ENCODE measurements around the gene ZNF189. TPM values are rescaled to one million over a fixed set of nuclear protein-coding genes. Genes with fewer than 3 reads are reported as not detected.

Gene ZNF189
- total and polyA plus RNA-seq, 2 donors (not counting 3 experiments of a cell fraction or from before 2014, with no cell fraction given), result 3.3 to 14.6 TPM

DNA sequence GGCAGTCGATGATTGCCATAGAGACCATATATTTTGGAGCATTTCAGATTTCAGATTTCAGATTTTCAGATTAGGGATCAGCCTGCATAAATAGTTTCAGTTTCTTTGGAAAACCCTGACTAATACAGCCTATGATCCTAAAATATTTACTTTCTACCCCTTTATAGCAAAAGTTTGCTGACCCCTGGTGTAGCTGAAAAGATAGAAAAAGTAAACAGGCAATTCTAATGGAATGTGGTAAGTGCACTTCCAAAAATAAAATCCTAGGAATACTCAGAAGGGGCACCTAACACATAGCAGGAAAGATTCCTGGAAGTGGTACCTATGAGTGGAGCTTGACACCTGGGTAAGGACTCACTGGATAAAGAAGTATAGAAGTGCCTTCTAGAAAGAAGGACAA is 48.4 kb upstream of the ZNF189 start:
- H3K4me3 ChIP-seq (replicated peaks in 1 of 3; ENCODE audit: insufficient read depth in 1 of 3, low read depth in 1 of 3, low read length in 3 of 3), result no peak overlapping the region

More for the DNA sequence above, 48.4 kb upstream of the ZNF189 start:
- intact Hi-C loops (cut with micrococcal nuclease), result no loop called here
- no peaks in the 10 kb centered on the region for H3K4me1 ChIP-seq (ENCODE audit: control insufficient read depth, extremely low read depth, insufficient read depth, low read length)
- H4K20me1 ChIP-seq (replicated peaks; ENCODE audit: control insufficient read depth, extremely low read depth, insufficient read depth, low read length), result no peaks in the 10 kb centered on the region
- no TSS peak for BruUV-seq (replicated peaks)
- no peak overlapping the region for H3K27ac ChIP-seq (ENCODE audit: insufficient read depth, low read depth, low read length)
- H3K9me1 ChIP-seq (replicated peaks; ENCODE audit: control insufficient read depth, extremely low read depth, insufficient read depth, low read length), result no peaks in the 10 kb centered on the region
- H3K36me3 ChIP-seq (ENCODE audit: control insufficient read depth in 2 of 2, extremely low read depth in 1 of 2, insufficient read depth in 2 of 2, low read length in 2 of 2), result no peaks in the 10 kb centered on the region
- DNase-seq (ENCODE audit: low read depth, low spot score), result no peak
- dilution Hi-C loops (cut with MboI; ENCODE audit: extremely low pct_ligation_motif_present, low sequenced_read_pairs), result no loop called here
- no peak overlapping the region for H2AFZ ChIP-seq (ENCODE audit: low read depth, low read length)
- no peaks in the 10 kb centered on the region for H3K9me3 ChIP-seq (replicated peaks; ENCODE audit: control insufficient read depth, insufficient read depth, low read length)
- H3K4me2 ChIP-seq (ENCODE audit: insufficient read depth, low read length), result no peak overlapping the region
- TF ChIP-seq MYC (IDR thresholded peaks at IDR 0.05; ENCODE audit: low read depth, low read length) (no peak), JUN (IDR thresholded peaks at IDR 0.05; ENCODE audit: borderline replicate concordance, insufficient read depth, insufficient read length, low read depth) (no peak), FOS (IDR thresholded peaks at IDR 0.05; ENCODE audit: borderline replicate concordance, insufficient read depth, low read length) (no peak), GATA2 (IDR thresholded peaks at IDR 0.05; ENCODE audit: insufficient read depth, insufficient read length, low read depth, low read length) (no peak), EZH2 (IDR thresholded peaks at IDR 0.05; ENCODE audit: borderline replicate concordance, low read depth, low read length, severe bottlenecking) (no peak), POLR2AphosphoS5 (IDR thresholded peaks at IDR 0.05; ENCODE audit: insufficient read depth, low read depth, low read length) (no peak), POLR2A (IDR thresholded peaks at IDR 0.05; ENCODE audit: low read depth, low read length) (no peak)
- TF ChIP-seq, protein P1, sequence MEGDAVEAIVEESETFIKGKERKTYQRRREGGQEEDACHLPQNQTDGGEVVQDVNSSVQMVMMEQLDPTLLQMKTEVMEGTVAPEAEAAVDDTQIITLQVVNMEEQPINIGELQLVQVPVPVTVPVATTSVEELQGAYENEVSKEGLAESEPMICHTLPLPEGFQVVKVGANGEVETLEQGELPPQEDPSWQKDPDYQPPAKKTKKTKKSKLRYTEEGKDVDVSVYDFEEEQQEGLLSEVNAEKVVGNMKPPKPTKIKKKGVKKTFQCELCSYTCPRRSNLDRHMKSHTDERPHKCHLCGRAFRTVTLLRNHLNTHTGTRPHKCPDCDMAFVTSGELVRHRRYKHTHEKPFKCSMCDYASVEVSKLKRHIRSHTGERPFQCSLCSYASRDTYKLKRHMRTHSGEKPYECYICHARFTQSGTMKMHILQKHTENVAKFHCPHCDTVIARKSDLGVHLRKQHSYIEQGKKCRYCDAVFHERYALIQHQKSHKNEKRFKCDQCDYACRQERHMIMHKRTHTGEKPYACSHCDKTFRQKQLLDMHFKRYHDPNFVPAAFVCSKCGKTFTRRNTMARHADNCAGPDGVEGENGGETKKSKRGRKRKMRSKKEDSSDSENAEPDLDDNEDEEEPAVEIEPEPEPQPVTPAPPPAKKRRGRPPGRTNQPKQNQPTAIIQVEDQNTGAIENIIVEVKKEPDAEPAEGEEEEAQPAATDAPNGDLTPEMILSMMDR (IDR thresholded peaks at IDR 0.05; ENCODE audit: extremely low read depth in 1 of 2, insufficient read depth in 1 of 2, low read depth in 1 of 2, low read length in 2 of 2), result no peak
- TF ChIP-seq, protein P2, sequence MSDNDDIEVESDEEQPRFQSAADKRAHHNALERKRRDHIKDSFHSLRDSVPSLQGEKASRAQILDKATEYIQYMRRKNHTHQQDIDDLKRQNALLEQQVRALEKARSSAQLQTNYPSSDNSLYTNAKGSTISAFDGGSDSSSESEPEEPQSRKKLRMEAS (IDR thresholded peaks at IDR 0.05; ENCODE audit: insufficient read depth, insufficient read length), result no peak
- ChIA-PET POLR2A (no interaction called here), CTCF (no interaction called here)
- no peaks in the 10 kb centered on the region for H3K27me3 ChIP-seq (ENCODE audit: control insufficient read depth in 2 of 2, insufficient read depth in 2 of 2, low read length in 2 of 2)
- no peak overlapping the region for H3K9ac ChIP-seq (replicated peaks; ENCODE audit: extremely low read depth, insufficient read depth, low read length)
- H3K79me2 ChIP-seq (ENCODE audit: control insufficient read depth, insufficient read depth, low read length), result no peaks in the 10 kb centered on the region
- FAIRE-seq, result no peak

Data from endothelial cell of umbilical vein (primary cell).